Hepatocyte (in vitro differentiated cells): ENCODE results near the gene ALDOB.

ENCODE experiments used
- CTCF ChIP-seq: fragments of 200-600 bp; sonication (generic); IDR thresholded peaks from 2 replicates; pipeline ENCODE4 v1.5.1; 2016; ENCODE audit warnings: antibody characterized with exemption, mild to moderate bottlenecking; ENCODE audit not compliant: poor library complexity
- EZH2 ChIP-seq: fragments of 200-600 bp; sonication (generic); IDR thresholded peaks from 2 replicates; pipeline ENCODE4 v1.6.1; 2016; ENCODE audit warnings: antibody characterized with exemption, mild to moderate bottlenecking, borderline replicate concordance
- EZH2phosphoT487 ChIP-seq: fragments of 200-600 bp; sonication (generic); IDR thresholded peaks from one replicate; pipeline ENCODE4 v1.6.1; 2018; ENCODE audit warnings: antibody characterized with exemption, mild to moderate bottlenecking, low read depth, moderate library complexity; ENCODE audit not compliant: unreplicated experiment, severe bottlenecking

- TF ChIP-seq EZH2phosphoT487 (no peak), CTCF (no peak), EZH2 (no peak)
Measured at GRCh38 chr9:101481261-101481660, 45.7 kb upstream of the ALDOB start.
